HG03378 (cell line): ENCODE measurements around the gene VEGFC.

Experiments used
- ATAC-seq: cut with Tn5 transposase; IDR thresholded peaks from one replicate; pipeline ENCODE4 v1.9.1; 2021; ENCODE audit warnings: mild to moderate bottlenecking, moderate library complexity; ENCODE audit not compliant: unreplicated experiment

The VEGFC gene

DNA sequence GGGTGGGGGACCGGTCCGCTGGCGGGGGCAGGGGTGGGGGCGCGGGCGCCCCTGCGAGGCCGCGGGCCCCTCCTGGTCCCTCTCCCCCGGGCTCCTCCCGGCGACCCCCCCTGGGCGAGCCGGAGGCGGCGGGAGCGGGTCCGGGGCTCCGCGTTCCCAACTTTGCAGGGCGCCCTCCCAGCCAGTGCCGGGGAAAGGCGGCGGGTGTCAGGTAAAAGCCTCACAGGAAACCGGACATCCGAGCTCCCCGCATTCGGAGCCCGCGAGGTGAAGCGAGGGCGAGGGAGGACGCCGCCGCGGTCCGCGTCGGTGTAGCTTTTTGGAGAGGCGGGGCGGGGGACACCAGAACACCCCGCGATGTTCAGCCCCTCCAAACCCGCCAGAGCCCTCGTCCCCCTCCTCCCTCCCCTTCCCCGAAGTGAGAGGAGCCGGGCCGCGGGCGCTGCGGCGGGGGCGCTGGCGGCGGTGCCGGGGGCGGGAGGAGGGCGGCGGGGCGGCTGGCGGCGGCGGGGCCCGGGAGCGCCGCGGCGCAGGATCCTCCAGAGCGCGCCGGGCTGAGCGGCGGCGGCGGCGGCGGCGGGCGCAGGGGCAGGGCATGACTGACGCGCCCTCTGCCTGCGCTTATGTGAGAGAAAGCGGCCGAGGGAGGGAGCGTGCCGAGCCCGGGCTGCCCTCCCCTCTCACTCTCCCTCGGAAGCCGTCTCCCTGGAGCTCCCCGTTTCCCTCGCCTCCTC is at the start of gene VEGFC:
Gene VEGFC (minus strand): TSS at position 597 of the 734 bp plus-strand sequence. CDS start 611 bp downstream, outside the sequence.
- ATAC-seq = peak; percentile 43

DNA sequence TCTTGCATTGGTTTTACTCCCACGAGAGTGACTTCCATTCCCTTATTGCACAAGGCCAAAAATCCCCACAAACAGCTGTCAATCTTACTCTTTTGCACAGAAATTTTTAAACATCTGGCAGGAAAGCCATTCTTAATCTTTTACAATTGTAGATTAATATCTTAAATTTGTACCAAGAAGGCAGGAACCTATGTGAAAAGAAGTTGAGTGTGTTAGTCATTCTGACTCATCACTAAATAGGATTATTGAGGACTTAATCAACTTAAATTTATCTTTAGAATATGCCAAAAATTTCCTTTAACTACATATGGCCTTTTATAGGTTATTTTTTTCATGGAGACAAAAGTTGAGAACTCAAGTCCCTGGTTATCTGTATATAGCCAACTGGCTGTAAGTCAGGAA is 49.0 kb upstream of the VEGFC start:
- no peak for ATAC-seq

GRCh38 chr4:176840166-176840565 is 47.4 kb upstream of the VEGFC start:
- ATAC-seq = no peak

- no peak for ATAC-seq
Measured at GRCh38 chr4:176839656-176840055, 46.9 kb upstream of the VEGFC start.

DNA sequence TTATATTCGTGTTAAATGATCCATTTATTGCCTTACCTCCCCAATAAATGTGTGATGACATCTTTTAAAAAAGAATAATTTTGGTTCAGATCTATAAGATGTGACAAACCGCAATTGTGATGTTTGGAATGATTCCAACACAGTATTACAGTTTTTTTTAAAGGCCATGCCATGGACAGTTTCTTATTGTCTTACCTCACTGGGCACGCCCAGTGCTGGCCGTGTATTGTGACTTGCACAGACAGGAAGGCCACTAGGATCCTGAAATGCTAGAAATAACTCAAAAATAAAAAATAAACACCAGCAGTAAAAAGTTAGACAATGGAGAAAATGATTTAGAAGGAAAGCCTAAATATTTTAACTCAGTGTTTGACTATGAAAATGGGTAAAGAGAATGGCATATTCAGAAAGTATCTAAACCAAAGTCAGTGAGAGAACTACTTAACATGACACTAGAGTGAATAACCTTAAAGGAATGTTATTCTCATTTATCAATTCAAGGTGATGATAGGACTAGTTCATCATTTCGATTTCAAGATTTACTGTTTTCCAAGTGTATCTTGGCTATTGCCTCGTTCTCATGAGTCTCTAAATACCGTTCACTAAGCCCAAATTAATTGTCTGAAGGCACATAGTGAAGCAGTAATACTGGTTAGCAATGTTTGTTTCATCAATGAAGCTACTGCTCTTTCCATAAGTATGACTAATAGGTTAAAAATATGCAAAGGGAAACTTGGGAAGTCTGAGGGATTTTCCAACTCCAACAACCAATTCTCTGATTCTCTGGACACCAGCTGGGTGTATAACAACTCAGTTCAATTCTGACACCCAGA is 46.1 kb upstream of the VEGFC start:
- ATAC-seq = no peak

DNA sequence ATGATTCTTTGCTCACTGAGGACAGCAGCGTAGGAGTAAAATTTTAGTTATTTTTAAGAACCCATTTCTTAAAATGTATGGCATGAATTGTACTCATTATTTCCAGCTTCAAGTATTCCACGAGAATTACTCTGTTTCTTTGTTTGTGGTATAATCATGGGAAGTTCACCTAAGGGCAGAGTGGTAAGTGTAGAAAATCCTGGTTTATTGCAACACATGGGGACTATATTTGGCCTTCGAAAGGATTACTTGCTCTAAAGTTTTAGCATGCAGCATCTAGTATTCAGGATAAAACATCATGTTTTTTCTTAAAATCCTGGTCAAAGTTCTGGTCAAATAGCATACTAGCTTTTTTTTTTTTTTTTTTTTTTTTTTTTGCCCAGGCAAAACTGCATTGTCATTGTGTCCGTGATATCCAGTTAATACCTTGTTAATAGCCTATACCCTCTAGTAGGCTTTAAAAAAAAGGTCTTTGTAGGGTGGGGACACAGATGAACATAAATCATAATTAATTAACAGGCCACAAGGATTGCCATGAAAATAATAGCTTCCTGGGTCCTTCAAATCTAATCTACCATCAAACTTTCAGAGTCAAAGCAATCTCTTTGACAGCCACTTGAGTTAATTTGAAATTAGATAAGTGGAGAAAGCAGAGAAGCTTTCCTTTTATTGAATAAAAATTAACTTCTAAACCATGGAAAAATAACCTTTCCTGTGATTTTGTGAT is 44.6 kb upstream of the VEGFC start:
- no peak for ATAC-seq

DNA sequence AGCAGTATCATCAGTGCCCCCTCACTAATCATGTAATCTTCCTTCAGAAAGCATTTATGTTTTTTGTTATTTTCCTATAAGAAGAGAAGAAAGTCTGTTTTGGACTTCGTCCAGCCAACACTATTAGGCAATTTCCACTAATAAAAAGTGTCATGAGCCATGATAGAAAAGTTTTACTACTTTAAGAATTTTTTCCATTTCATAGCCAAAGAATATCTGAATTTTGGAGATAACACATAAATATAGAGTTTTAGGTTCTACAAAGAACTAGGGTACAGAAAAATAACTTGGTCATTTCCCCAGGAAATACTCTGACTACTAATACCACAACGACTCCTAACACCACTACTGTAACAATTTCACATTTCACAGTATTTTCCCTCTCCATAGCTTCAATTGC is 41.8 kb upstream of the VEGFC start:
- ATAC-seq = no peak

- no peak for ATAC-seq
Measured at GRCh38 chr4:176833400-176834175, 40.9 kb upstream of the VEGFC start.

DNA sequence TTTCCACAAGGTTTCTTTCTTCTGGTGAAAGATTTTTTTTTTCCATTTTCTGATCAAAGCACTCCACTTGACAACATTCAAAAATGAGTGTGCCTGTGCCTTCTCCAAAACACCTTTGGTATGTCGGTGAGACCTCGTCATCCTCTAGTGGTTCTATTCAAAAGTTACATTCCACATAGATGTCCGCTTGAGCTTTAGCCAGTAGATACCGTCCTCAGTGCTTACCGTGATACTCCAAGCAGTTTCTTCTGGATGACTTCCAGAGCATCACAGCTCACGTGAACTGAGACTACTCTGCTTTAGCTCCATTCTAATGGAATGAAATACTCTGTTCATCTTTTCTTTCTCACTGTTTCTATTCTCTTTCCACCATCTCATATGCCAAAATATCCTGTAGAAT is 38.2 kb upstream of the VEGFC start:
- no peak for ATAC-seq

- no peak for ATAC-seq
Measured at GRCh38 chr4:176825586-176825985, 32.9 kb upstream of the VEGFC start.

- ATAC-seq = no peak
Measured at GRCh38 chr4:176824645-176825366, 32.1 kb upstream of the VEGFC start.

DNA sequence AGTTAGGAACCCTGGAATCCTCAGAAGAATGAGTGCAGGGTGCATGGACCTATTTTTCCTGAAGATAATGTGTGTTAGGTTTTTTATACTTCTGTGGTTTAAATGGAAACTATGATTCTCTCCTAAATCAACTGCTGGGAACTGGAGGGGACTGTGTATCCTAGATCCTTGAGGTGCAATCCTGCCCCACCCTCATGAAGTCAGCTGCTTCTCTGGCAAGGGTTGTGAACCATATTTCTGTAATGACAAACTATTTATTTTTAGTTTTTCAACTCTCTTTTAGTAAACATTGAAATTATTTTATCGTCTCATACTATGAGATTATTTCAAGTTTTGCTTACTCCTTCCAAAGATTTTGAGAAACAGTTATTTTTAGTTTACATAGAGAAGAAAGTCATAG is 25.8 kb upstream of the VEGFC start:
- ATAC-seq = no peak

DNA sequence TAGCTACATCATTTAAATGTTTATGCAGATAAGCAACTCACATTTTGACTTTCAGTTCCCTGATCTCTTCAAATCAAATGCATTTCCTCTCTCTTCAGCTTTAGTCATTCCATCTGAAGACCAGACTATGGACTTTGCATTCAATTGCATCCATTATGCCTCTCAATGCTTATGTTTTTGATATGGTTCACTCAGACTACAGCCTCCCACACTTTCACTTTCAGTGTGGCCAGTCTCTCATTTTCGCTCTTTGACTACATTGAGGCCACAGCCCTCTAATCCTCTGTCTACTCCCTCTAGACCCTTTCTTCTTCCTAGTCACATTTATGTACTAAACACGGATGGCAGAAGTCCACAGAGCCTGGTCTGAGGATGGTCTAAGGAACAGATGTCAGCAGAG is 24.5 kb upstream of the VEGFC start:
- ATAC-seq = peak; percentile 81

DNA sequence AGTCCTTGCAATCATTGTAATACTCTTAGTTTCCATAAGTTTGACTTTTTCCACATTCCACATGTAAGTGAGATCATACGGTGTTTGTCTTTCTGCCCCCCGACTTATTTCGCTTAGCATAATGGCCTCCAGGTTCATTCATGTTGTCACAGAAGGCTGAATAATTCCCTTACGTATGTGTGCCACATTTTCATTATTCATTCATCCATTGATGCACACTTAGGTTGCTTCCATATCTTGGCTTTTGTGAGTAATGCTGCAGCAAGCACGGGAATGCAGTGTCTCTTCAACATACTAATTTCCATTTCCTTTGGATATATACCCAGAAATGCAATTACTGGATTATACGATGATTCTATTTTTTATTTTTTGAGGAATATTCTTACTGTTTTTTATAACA is 22.0 kb upstream of the VEGFC start:
- no peak for ATAC-seq

DNA sequence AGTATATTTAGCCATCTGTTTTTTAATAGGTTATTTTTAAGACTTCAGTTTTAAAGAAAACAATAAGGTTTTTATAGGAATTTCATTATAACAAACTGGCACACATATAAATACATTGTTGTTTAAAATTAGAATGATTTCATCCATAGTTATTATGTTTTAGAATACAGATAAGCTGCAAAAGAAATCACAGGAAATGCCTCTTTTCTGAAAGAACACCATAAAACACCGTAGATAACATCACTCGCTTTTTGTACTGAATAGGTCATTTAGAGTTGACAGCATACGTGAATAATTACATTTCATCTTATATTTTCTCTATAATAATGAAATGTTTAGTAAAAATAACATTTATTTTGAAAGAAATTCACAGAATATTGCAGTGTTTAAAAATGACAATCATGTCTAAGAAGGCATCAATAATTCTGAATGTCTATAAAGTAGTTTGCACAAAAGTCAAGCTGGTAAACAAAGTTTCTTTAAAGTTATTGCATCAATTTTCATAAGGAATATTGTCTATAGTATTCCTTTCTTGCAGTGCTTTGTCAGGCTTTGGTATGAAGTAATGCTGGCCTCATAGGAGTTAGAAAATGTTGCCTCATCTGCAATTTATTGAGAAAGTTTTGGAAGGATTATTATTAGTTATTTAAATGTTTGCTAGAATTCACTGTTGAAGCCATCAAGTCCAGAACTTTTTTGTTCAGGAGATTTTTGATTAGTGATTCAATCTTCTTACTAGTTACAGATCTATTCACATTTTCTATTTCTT is 17.9 kb upstream of the VEGFC start:
- no peak for ATAC-seq

- no peak for ATAC-seq
Measured at GRCh38 chr4:176806778-176807375, 14.2 kb upstream of the VEGFC start.

DNA sequence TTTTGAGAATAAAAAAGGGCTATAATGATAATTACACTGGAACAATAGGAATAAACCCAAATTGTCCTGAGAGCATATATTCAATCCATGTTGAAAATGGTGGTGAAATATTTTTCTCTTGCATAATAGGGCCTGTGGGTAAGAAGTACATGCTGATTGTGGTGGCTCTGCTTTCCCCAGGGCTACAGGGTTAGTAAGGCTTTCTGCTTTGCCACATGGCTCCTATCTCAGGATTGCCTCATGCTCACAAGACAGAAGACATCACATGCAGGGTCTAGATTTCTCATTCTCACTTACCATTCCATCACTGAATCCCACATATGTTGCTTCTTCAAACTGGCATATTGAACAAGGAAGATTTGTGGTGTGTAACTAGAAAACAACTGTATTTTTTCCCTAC is 12.4 kb upstream of the VEGFC start:
- ATAC-seq = no peak

DNA sequence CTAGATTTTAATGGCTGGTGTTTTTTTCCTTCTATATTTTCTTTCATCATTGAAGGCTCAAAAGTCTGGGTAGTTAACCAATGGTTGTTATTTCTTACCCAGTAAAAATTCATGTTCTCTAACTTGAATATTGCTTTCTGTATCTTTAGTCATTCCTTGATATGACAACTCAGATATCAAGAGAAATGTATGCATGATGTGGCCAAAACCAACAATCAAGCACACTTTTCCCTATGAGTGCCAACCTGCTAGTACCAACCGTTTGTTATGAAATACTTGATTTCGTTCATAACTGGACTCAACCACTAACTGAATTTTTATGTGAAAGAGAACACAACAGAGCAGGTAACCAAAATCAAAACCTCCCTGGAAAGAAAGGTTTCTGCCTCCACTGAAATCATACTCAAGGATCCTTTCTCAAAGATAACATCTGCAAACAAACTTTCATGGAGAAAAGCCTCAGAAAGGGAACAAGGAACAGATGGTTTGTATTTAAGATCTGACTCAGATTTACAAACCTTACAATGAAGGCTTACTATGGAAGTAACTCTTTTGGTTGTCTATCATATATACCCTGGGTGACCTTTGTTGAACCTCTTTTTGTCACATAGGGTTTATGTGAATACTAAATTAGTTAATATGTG is 8.3 kb upstream of the VEGFC start:
- no peak for ATAC-seq

DNA sequence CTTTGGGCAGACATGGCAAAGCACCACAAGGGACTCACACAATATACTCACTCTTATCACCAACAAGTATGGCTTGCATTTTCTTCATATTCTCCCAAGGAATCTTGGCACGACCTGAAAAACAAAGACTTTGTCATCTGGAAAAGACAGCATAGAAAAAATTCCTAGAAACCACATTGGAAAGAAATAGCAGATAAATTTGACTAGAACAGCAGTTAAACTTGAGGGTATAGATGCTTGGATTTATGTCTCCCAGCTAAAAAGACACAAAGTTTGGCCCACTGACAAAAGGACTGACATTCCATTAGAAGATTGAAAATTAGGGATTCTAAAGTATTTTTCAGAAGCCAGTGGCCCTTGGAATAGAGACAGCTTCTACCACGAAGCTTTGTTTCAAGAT is 6.9 kb upstream of the VEGFC start:
- ATAC-seq = no peak
